Smooth muscle cell (in vitro differentiated cells): Measurements from ENCODE around the gene MS4A4E. TPM values are rescaled to one million over a fixed set of nuclear protein-coding genes. Genes with fewer than 3 reads are reported as not detected.
"Not testable (repeated sequence)": the region's sequence is repeated elsewhere in the genome, so short reads cannot be mapped to it uniquely, and the experiment has no call there.

Experiments
- DNase-seq: peaks from one replicate; lab custom pipeline; 2025; ENCODE audit not compliant: unreplicated experiment; lab: John Stamatoyannopoulos, UW
- H2AFZ ChIP-seq: fragments of 200-600 bp; sonication (generic); 2 replicates; pipeline ENCODE4 v1.6.0; 2016; ENCODE audit warnings: antibody characterized with exemption, low read depth, mild to moderate bottlenecking
- H3F3A ChIP-seq: fragments of 200-600 bp; sonication (generic); 2 replicates; pipeline ENCODE4 v1.6.0; 2017; ENCODE audit warnings: antibody characterized with exemption, low read depth
- H3K27ac ChIP-seq: fragments of 200-600 bp; sonication (generic); 2 replicates; pipeline ENCODE4 v1.5.1; 2016; ENCODE audit warnings: low read depth, mild to moderate bottlenecking
- H3K27me3 ChIP-seq: fragments of 200-600 bp; sonication (generic); 2 replicates; pipeline ENCODE4 v1.6.1; 2016; ENCODE audit warnings: low read depth, mild to moderate bottlenecking
- H3K36me3 ChIP-seq: fragments of 200-600 bp; sonication (generic); 2 replicates; pipeline ENCODE4 v1.5.1; 2016; ENCODE audit warnings: low read depth
- H3K4me1 ChIP-seq: fragments of 200-600 bp; sonication (generic); 2 replicates; pipeline ENCODE4 v1.5.1; 2016; ENCODE audit warnings: low read depth
- H3K4me2 ChIP-seq: fragments of 200-600 bp; sonication (generic); 2 replicates; pipeline ENCODE4 v1.6.0; 2016; ENCODE audit warnings: mild to moderate bottlenecking
- H3K4me3 ChIP-seq: fragments of 200-600 bp; sonication (generic); 2 replicates; pipeline ENCODE4 v1.5.1; 2016; ENCODE audit warnings: mild to moderate bottlenecking
- H3K79me2 ChIP-seq: fragments of 200-600 bp; sonication (generic); 2 replicates; pipeline ENCODE4 v1.6.0; 2016; ENCODE audit warnings: low read depth, mild to moderate bottlenecking
- H3K9ac ChIP-seq: fragments of 200-600 bp; sonication (generic); 2 replicates; pipeline ENCODE4 v1.6.0; 2016; ENCODE audit warnings: low read depth
- H3K9me3 ChIP-seq: fragments of 200-600 bp; sonication (generic); replicated peaks from 2 replicates; pipeline ENCODE4 v1.5.1; 2016; ENCODE audit warnings: low read depth
- H4K20me1 ChIP-seq: fragments of 200-600 bp; sonication (generic); 2 replicates; pipeline ENCODE4 v1.6.0; 2016; ENCODE audit warnings: low read depth
- CTCF ChIP-seq: fragments of 200-600 bp; sonication (generic); IDR thresholded peaks from 2 replicates; pipeline ENCODE4 v1.5.1; 2017; ENCODE audit warnings: borderline replicate concordance, mild to moderate bottlenecking, antibody characterized with exemption; ENCODE audit not compliant: insufficient read depth, poor library complexity, severe bottlenecking
- WGBS: methylation state at CpG from one replicate; pipeline ENCODE4 v1.1.7; 2016; ENCODE audit warnings: low lambda C conversion rate; 5-methylcytosine and 5-hydroxymethylcytosine counted together
- polyA plus RNA-seq: library from polyadenylated mRNA; unstranded; fragments of >200 nt; fragmentation: Nextera tagmentation; extraction: Ambion mirVana; gene quantifications from 2 replicates; pipeline ENCODE4 v1.2.1, GENCODE V29; 2016
- total RNA-seq: library from RNA; depleted of rRNA; stranded (reverse); fragments of >200 nt; gene quantifications from 2 replicates; pipeline ENCODE4 v1.2.3, GENCODE V29; 2014

MS4A4E gene
- total and polyA plus RNA-seq, 2 experiments from 2014 or later, result not detected

DNA sequence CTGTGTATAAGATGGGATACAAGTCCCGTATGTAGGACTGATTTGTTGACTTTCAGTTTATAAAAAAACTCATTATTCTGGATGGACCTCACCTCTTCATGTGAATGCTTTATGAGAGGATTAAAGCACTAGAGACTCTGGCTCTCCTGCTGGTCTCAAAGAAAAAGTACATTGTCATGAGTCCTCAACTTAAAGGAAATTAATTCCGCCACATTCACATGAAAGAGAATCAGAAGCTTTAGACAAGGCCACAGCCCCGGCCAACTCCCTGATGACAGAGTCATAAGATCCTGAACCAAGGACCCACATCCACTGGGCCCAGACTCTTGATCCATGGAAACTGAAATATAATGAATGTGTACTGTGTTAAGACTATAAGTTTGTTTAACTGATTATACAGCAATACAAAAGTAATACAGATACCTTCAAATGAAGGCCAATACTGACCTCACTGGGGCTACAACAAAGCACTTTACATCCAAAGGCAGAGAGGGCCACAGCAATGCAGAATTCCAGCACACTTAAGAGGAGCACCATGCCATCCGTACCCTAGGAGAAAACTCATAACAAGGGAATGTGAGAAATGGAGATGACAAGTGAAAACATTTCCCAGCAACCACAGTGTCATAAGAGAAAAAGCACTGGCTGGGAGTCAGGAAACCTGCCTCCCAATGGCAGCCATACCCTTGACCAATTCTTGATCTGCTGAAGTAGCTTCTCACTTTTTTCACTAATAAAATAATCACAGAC is 34.6 kb downstream of the MS4A4E start:
- Histone ChIP-seq H3K9ac (no peak overlapping the region), H3K4me1 (peaks cover 4% of the 10 kb centered on the region), H2AFZ (no peak overlapping the region), H3K9me3 (no peaks in the 10 kb centered on the region), H3K36me3 (no peaks in the 10 kb centered on the region), H3K4me3 (no peak overlapping the region), H4K20me1 (no peaks in the 10 kb centered on the region), H3K27me3 (no peaks in the 10 kb centered on the region), H3K27ac (no peak overlapping the region), H3K79me2 (no peaks in the 10 kb centered on the region), H3F3A (no peaks in the 10 kb centered on the region), H3K4me2 (no peak overlapping the region)
- no peak for TF ChIP-seq CTCF
- no peak for DNase-seq
- 78% methylated on average over 4 of the region's 4 CpGs for WGBS

DNA sequence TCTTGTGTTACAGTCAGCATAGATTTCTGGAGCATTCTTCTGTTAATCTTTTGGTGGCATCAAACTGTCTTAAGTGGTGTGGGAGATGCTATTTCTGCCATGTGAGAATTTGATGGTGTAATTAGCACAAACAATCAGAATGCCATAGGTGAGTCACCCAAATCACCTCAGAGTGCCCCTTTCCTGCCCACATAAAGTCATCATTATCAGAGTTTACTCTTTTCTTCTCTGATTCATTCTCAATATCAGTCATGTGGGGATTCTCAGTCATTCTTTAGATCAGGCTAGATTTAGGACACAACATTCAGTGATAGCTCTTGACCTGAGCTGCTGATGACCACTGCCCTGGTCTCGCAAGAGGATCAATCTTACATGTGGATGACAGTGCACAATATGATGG is 36.3 kb downstream of the MS4A4E start:
- Histone ChIP-seq H3K79me2 (no peaks in the 10 kb centered on the region), H3K27ac (no peak overlapping the region), H3K27me3 (no peaks in the 10 kb centered on the region), H3K4me3 (no peak overlapping the region), H2AFZ (no peak overlapping the region), H4K20me1 (no peaks in the 10 kb centered on the region), H3K9ac (no peak overlapping the region), H3K4me1 (peaks cover 4% of the 10 kb centered on the region), H3F3A (no peaks in the 10 kb centered on the region), H3K9me3 (no peaks in the 10 kb centered on the region), H3K4me2 (no peak overlapping the region), H3K36me3 (no peaks in the 10 kb centered on the region)
- 90% methylated on average over 1 of the region's 1 CpG for WGBS
- DNase-seq, result no peak
- TF ChIP-seq CTCF, result no peak

DNA sequence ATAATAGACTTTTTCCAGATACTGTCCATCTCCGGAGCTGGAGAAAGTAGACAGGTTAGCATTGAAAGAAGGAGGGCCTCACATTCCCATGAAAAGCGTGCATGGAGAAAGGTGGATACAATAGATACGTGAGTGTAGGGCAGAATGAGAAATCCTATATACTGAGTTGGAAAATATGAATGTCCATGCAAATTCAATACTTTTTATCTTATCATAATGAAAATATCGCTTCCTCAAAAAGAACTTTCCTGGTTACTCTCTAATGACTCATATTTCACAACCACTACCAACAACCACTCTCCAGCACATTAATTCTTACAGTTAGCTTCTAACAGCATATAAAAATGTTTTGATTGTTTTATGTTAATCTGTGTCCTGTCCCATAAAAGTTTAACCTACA is 38.0 kb downstream of the MS4A4E start:
- H4K20me1 ChIP-seq, result no peaks in the 10 kb centered on the region
- H3K9me3 ChIP-seq, result no peaks in the 10 kb centered on the region
- no peaks in the 10 kb centered on the region for H3K79me2 ChIP-seq
- no peak for TF ChIP-seq CTCF
- peaks cover 4% of the 10 kb centered on the region for H3K4me1 ChIP-seq
- H2AFZ ChIP-seq, result no peak overlapping the region
- no peak overlapping the region for H3K4me2 ChIP-seq
- H3K9ac ChIP-seq, result no peak overlapping the region
- no peaks in the 10 kb centered on the region for H3K36me3 ChIP-seq
- no peak overlapping the region for H3K4me3 ChIP-seq
- 76% methylated on average over 4 of the region's 4 CpGs for WGBS
- H3K27ac ChIP-seq, result no peak overlapping the region
- DNase-seq, result no peak
- H3F3A ChIP-seq, result no peaks in the 10 kb centered on the region
- H3K27me3 ChIP-seq, result no peaks in the 10 kb centered on the region

DNA sequence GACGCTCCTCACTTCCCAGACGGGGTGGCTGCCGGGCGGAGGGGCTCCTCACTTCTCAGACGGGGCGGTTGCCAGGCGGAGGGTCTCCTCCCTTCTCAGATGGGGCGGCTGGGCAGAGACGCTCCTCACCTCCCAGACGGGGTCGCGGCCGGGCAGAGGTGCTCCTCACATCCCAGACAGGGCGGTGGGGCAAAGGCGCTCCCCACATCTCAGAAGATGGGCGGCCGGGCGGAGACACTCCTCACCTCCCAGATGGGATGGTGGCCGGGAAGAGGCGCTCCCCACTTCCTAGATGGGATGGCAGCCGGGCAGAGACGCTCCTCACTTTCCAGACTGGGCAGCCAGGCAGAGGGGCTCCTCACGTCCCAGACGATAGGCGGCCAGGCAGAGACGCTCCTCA is 41.6 kb downstream of the MS4A4E start:
- not testable (repeated sequence) for H3K27ac ChIP-seq, H3F3A ChIP-seq, H2AFZ ChIP-seq, H3K79me2 ChIP-seq, H3K9me3 ChIP-seq, DNase-seq, H3K36me3 ChIP-seq, H3K4me3 ChIP-seq, H3K9ac ChIP-seq, H3K4me1 ChIP-seq, H4K20me1 ChIP-seq, H3K27me3 ChIP-seq, H3K4me2 ChIP-seq
- 96% methylated on average over 16 of the region's 26 CpGs for WGBS
